ENCODE data around the gene KCNJ13.

KCNJ13 gene

GRCh38 chr2:232798187-232798586 lies 21.8 kb upstream of the KCNJ13 start:
- H3K14ac ChIP-seq (ENCODE audit: low read length), result no peak overlapping the region
- no peak overlapping the region for H3K18ac ChIP-seq (ENCODE audit: low read length)
- H4K12ac ChIP-seq (ENCODE audit: low read depth, low read length), result no peak overlapping the region
- H3K4me1 ChIP-seq (ENCODE audit: control insufficient read depth in 1 of 2, insufficient read depth in 2 of 2, low read length in 2 of 2), result no peaks in the 10 kb centered on the region
- H4K91ac ChIP-seq (ENCODE audit: low read depth, low read length), result no peak overlapping the region
- H3K79me1 ChIP-seq (ENCODE audit: low read length), result no peaks in the 10 kb centered on the region
- H3K23ac ChIP-seq (ENCODE audit: low read length), result no peak overlapping the region
- no peak overlapping the region for H2BK12ac ChIP-seq (ENCODE audit: low read length)
- no peak for DNase-seq
- H3K4me2 ChIP-seq (ENCODE audit: low read length), result no peak overlapping the region
- H3K9ac ChIP-seq (ENCODE audit: low read length), result no peak overlapping the region
- peaks cover 9 to 14% of the 10 kb centered on the region in 2 experiments for H3K36me3 ChIP-seq (ENCODE audit: control insufficient read depth in 1 of 2, insufficient read depth in 2 of 2, low read length in 2 of 2)
- H3K9me3 ChIP-seq (ENCODE audit: insufficient read depth, low read depth, low read length), result no peaks in the 10 kb centered on the region
- H3K27ac ChIP-seq (ENCODE audit: low read depth, low read length), result no peak overlapping the region
- no peak overlapping the region for H3K4me3 ChIP-seq (ENCODE audit: low read depth, low read length)
- no peak overlapping the region for H2BK120ac ChIP-seq (ENCODE audit: insufficient read depth, low read length, poor library complexity)
- no peak overlapping the region for H2BK5ac ChIP-seq (ENCODE audit: low read depth, low read length, poor library complexity)
- no peaks in the 10 kb centered on the region for H3K79me2 ChIP-seq (ENCODE audit: control insufficient read depth, insufficient read depth, low read length, poor library complexity)
- H4K8ac ChIP-seq (ENCODE audit: low read depth, low read length), result no peak overlapping the region
- H2AK5ac ChIP-seq (ENCODE audit: low read length), result no peak overlapping the region
- H2AFZ ChIP-seq (ENCODE audit: insufficient read depth, low read length, poor library complexity), result no peak overlapping the region
- H3K4ac ChIP-seq (ENCODE audit: low read depth, low read length), result no peak overlapping the region
- H3K27me3 ChIP-seq (ENCODE audit: insufficient read depth, low read length), result no peaks in the 10 kb centered on the region

DNA sequence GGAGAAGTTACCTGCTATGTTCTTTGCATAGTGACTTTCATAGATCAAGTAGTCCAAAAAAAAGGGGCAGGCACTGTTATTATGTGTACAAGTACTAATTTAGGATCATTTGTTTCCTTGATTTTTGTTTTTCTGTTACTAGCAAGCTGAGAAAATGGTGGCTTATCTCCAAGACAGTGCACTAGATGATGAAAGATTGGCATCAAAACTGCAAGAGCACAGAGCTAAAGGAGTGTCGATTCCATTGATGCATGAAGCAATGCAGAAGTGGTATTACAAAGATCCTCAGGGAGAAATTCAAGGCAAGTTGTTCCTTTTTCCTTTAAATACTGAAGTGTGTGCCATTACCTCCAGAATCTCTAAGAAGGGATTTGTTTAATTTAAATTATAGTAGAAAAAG lies 19.6 kb upstream of the KCNJ13 start:
- no peak overlapping the region for H2BK12ac ChIP-seq (ENCODE audit: low read length)
- H3K18ac ChIP-seq (ENCODE audit: low read length), result no peak overlapping the region
- no peak overlapping the region for H4K91ac ChIP-seq (ENCODE audit: low read depth, low read length)
- H3K23ac ChIP-seq (ENCODE audit: low read length), result no peak overlapping the region
- no peak overlapping the region for H4K12ac ChIP-seq (ENCODE audit: low read depth, low read length)
- H3K4me3 ChIP-seq (ENCODE audit: low read depth, low read length), result no peak overlapping the region
- no peak overlapping the region for H4K8ac ChIP-seq (ENCODE audit: low read depth, low read length)
- H2BK120ac ChIP-seq (ENCODE audit: insufficient read depth, low read length, poor library complexity), result no peak overlapping the region
- no peak overlapping the region for H2BK5ac ChIP-seq (ENCODE audit: low read depth, low read length, poor library complexity)
- H3K27ac ChIP-seq (ENCODE audit: low read depth, low read length), result no peak overlapping the region
- no peak overlapping the region for H3K14ac ChIP-seq (ENCODE audit: low read length)
- H3K4ac ChIP-seq (ENCODE audit: low read depth, low read length), result no peak overlapping the region
- WGBS (ENCODE audit: extremely low coverage, insufficient coverage, insufficient read length), result no CpG with 5 or more reads among the region's 1 CpG
- H3K4me2 ChIP-seq (ENCODE audit: low read length), result no peak overlapping the region
- H2AK5ac ChIP-seq (ENCODE audit: low read length), result no peak overlapping the region
- no peaks in the 10 kb centered on the region for H3K27me3 ChIP-seq (ENCODE audit: insufficient read depth, low read length)
- no peaks in the 10 kb centered on the region for H3K79me1 ChIP-seq (ENCODE audit: low read length)
- H3K9me3 ChIP-seq (ENCODE audit: insufficient read depth, low read depth, low read length), result no peaks in the 10 kb centered on the region
- peaks cover 7 to 25% of the 10 kb centered on the region in 2 experiments for H3K36me3 ChIP-seq (ENCODE audit: control insufficient read depth in 1 of 2, insufficient read depth in 2 of 2, low read length in 2 of 2)
- H3K9ac ChIP-seq (ENCODE audit: low read length), result no peak overlapping the region
- no peaks in the 10 kb centered on the region for H3K79me2 ChIP-seq (ENCODE audit: control insufficient read depth, insufficient read depth, low read length, poor library complexity)
- no peak overlapping the region for H2AFZ ChIP-seq (ENCODE audit: insufficient read depth, low read length, poor library complexity)
- H3K4me1 ChIP-seq (ENCODE audit: control insufficient read depth in 1 of 2, insufficient read depth in 2 of 2, low read length in 2 of 2), result no peaks in the 10 kb centered on the region
- no peak for DNase-seq

DNA sequence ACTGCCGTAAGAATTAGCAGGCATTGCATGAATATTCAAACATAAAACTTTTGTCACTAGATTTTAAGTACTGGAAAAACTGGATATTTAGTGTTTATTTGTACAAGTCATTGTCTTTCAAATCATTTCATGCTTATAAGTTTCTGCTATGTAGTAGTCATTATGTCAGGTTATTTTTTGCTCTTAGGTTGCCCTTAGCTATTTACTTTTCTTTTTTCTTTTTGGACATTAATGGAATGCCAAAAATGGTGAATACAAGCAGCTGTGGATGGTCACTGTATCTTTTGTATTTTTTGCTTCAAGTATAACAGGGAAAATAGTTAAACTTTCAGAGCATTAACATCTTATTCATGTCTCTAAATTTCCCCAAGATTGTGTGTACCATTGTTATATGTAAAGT lies 18.6 kb upstream of the KCNJ13 start:
- Histone ChIP-seq H3K23ac (ENCODE audit: low read length) (no peak overlapping the region), H3K9ac (ENCODE audit: low read length) (no peak overlapping the region), H3K14ac (ENCODE audit: low read length) (no peak overlapping the region), H3K4ac (ENCODE audit: low read depth, low read length) (no peak overlapping the region), H4K12ac (ENCODE audit: low read depth, low read length) (no peak overlapping the region), H2AFZ (ENCODE audit: insufficient read depth, low read length, poor library complexity) (no peak overlapping the region), H2AK5ac (ENCODE audit: low read length) (no peak overlapping the region), H3K27ac (ENCODE audit: low read depth, low read length) (no peak overlapping the region), H3K9me3 (ENCODE audit: insufficient read depth, low read depth, low read length) (no peaks in the 10 kb centered on the region), H2BK120ac (ENCODE audit: insufficient read depth, low read length, poor library complexity) (no peak overlapping the region), H2BK5ac (ENCODE audit: low read depth, low read length, poor library complexity) (no peak overlapping the region), H4K8ac (ENCODE audit: low read depth, low read length) (no peak overlapping the region), H3K4me2 (ENCODE audit: low read length) (no peak overlapping the region), H3K4me1 (ENCODE audit: control insufficient read depth in 1 of 2, insufficient read depth in 2 of 2, low read length in 2 of 2) (no peaks in the 10 kb centered on the region), H3K79me2 (ENCODE audit: control insufficient read depth, insufficient read depth, low read length, poor library complexity) (no peaks in the 10 kb centered on the region), H2BK12ac (ENCODE audit: low read length) (no peak overlapping the region), H3K18ac (ENCODE audit: low read length) (no peak overlapping the region), H3K36me3 (ENCODE audit: control insufficient read depth in 1 of 2, insufficient read depth in 2 of 2, low read length in 2 of 2) (peaks cover 9 to 27% of the 10 kb centered on the region in 2 experiments), H3K79me1 (ENCODE audit: low read length) (no peaks in the 10 kb centered on the region), H3K4me3 (ENCODE audit: low read depth, low read length) (no peak overlapping the region), H4K91ac (ENCODE audit: low read depth, low read length) (no peak overlapping the region), H3K27me3 (ENCODE audit: insufficient read depth, low read length) (no peaks in the 10 kb centered on the region)
- WGBS (ENCODE audit: extremely low coverage, insufficient coverage, insufficient read length), result no CpG with 5 or more reads among the region's 1 CpG
- no peak for DNase-seq

- no peak overlapping the region for H3K14ac ChIP-seq (ENCODE audit: low read length)
- no peaks in the 10 kb centered on the region for H3K27me3 ChIP-seq (ENCODE audit: insufficient read depth, low read length)
- no peaks in the 10 kb centered on the region for H3K79me2 ChIP-seq (ENCODE audit: control insufficient read depth, insufficient read depth, low read length, poor library complexity)
- no peak overlapping the region for H3K9ac ChIP-seq (ENCODE audit: low read length)
- H3K27ac ChIP-seq (ENCODE audit: low read depth, low read length), result no peak overlapping the region
- 100% methylated on average over 2 of the region's 4 CpGs for WGBS (ENCODE audit: extremely low coverage, insufficient coverage, insufficient read length)
- no peak overlapping the region for H2AFZ ChIP-seq (ENCODE audit: insufficient read depth, low read length, poor library complexity)
- no peak for DNase-seq
- H3K18ac ChIP-seq (ENCODE audit: low read length), result no peak overlapping the region
- H4K91ac ChIP-seq (ENCODE audit: low read depth, low read length), result no peak overlapping the region
- H3K9me3 ChIP-seq (ENCODE audit: insufficient read depth, low read depth, low read length), result no peaks in the 10 kb centered on the region
- no peak overlapping the region for H3K4me3 ChIP-seq (ENCODE audit: low read depth, low read length)
- no peak overlapping the region for H4K8ac ChIP-seq (ENCODE audit: low read depth, low read length)
- no peak overlapping the region for H2BK5ac ChIP-seq (ENCODE audit: low read depth, low read length, poor library complexity)
- H3K23ac ChIP-seq (ENCODE audit: low read length), result no peak overlapping the region
- no peak overlapping the region for H3K4me2 ChIP-seq (ENCODE audit: low read length)
- H3K4me1 ChIP-seq (ENCODE audit: control insufficient read depth in 1 of 2, insufficient read depth in 2 of 2, low read length in 2 of 2), result no peaks in the 10 kb centered on the region
- H4K12ac ChIP-seq (ENCODE audit: low read depth, low read length), result no peak overlapping the region
- H2BK12ac ChIP-seq (ENCODE audit: low read length), result no peak overlapping the region
- peaks cover 9 to 27% of the 10 kb centered on the region in 2 experiments for H3K36me3 ChIP-seq (ENCODE audit: control insufficient read depth in 1 of 2, insufficient read depth in 2 of 2, low read length in 2 of 2)
- no peak overlapping the region for H3K4ac ChIP-seq (ENCODE audit: low read depth, low read length)
- no peaks in the 10 kb centered on the region for H3K79me1 ChIP-seq (ENCODE audit: low read length)
- H2BK120ac ChIP-seq (ENCODE audit: insufficient read depth, low read length, poor library complexity), result no peak overlapping the region
- H2AK5ac ChIP-seq (ENCODE audit: low read length), result no peak overlapping the region
These were observed 16.9 kb upstream of the KCNJ13 start for GRCh38 chr2:232793271-232793670.
